H1 (cell line): Measurements from ENCODE around the gene ZNF791. TPM values are rescaled to one million over a fixed set of nuclear protein-coding genes. Genes with fewer than 3 reads are reported as not detected.

ENCODE experiments used
- CEBPB ChIP-seq: IDR thresholded peaks from 2 replicates; pipeline ENCODE4 v1.6.1; 2012; ENCODE audit warnings: low read depth, low read length
- CREB1 ChIP-seq: IDR thresholded peaks from 2 replicates; pipeline ENCODE4 v1.6.1; 2012; ENCODE audit warnings: inconsistent platforms
- FOSL1 ChIP-seq: IDR thresholded peaks from 2 replicates; pipeline ENCODE4 v1.6.1; 2011; ENCODE audit warnings: mild to moderate bottlenecking, low read depth, low read length, moderate library complexity; ENCODE audit not compliant: insufficient read depth
- GTF2F1 ChIP-seq: IDR thresholded peaks from 2 replicates; pipeline ENCODE4 v1.6.1; 2012; ENCODE audit warnings: low read depth, low read length, improper control_type of control experiment, borderline replicate concordance
- JUN ChIP-seq: IDR thresholded peaks from 2 replicates; pipeline ENCODE4 v1.6.1; 2011; ENCODE audit warnings: low read depth, mild to moderate bottlenecking, improper control_type of control experiment, low read length
- JUND ChIP-seq: IDR thresholded peaks from 2 replicates; pipeline ENCODE4 v1.6.1; 2011; ENCODE audit warnings: mild to moderate bottlenecking, improper control_type of control experiment, low read length
- KDM1A ChIP-seq: fragments of 200-600, 300-600 bp; sonication (generic); IDR thresholded peaks from 2 replicates; pipeline ENCODE4 v1.7.1; 2016; ENCODE audit warnings: mild to moderate bottlenecking, low read length, borderline replicate concordance
- RXRA ChIP-seq: IDR thresholded peaks from 2 replicates; pipeline ENCODE4 v1.6.1; 2011; ENCODE audit warnings: low read depth, mild to moderate bottlenecking, low read length, moderate library complexity; ENCODE audit not compliant: insufficient read depth
- SIN3A ChIP-seq, 2 experiments: IDR thresholded peaks in 1 of 2; conservative IDR thresholded peaks in 1 of 2; 2 replicates each; pipeline ENCODE4 v1.6.1; 2011 to 2012; ENCODE audit warnings: low read length in 2 of 2, improper control_type of control experiment in 1 of 2, low read depth in 1 of 2, mild to moderate bottlenecking in 1 of 2
- SIX5 ChIP-seq: IDR thresholded peaks from 2 replicates; pipeline ENCODE4 v1.6.1; 2011; ENCODE audit warnings: mild to moderate bottlenecking, low read depth, low read length
- SP4 ChIP-seq: IDR thresholded peaks from 2 replicates; pipeline ENCODE4 v1.6.1; 2012; ENCODE audit warnings: low read length, inconsistent platforms
- SRF ChIP-seq: IDR thresholded peaks from 2 replicates; pipeline ENCODE4 v1.6.1; 2011; ENCODE audit warnings: mild to moderate bottlenecking, low read depth, low read length, moderate library complexity
- YY1 ChIP-seq: IDR thresholded peaks from 2 replicates; pipeline ENCODE4 v1.6.1; 2011; ENCODE audit warnings: low read depth, mild to moderate bottlenecking, low read length
- ZNF274 ChIP-seq: IDR thresholded peaks from 2 replicates; pipeline ENCODE4 v1.7.0; 2012; ENCODE audit warnings: low read length, borderline replicate concordance; ENCODE audit errors: extremely low read depth
- polyA plus RNA-seq, 7 experiments: library from polyadenylated mRNA; depleted of rRNA in 3 of 7; stranded (reverse) in 5 of 7; unstranded in 2 of 7; fragments of >200 nt in 5 of 7; fragments of 200-250 nt in 2 of 7; gene quantifications; 1 replicate in 5 of 7; 2 replicates in 1 of 7; 4 replicates in 1 of 7; pipeline versions ENCODE4 v1.2.1 to v1.2.3, GENCODE V29; 2011 to 2013; ENCODE audit warnings: missing spikeins in 2 of 7, mixed read lengths in 2 of 7
- total RNA-seq: library from RNA; stranded (reverse); fragmentation: NEBNext Ultra II Directional; extraction: Animal tissue kit (Norgen Biotek cat#: 25700); gene quantifications from 2 replicates; pipeline ENCODE4 v1.2.1, GENCODE V29; 2021
- TF ChIP-seq, protein P1 (sequence below): IDR thresholded peaks from 2 replicates; pipeline ENCODE4 v1.6.1; 2012; ENCODE audit warnings: inconsistent platforms
- TF ChIP-seq, protein P2 (sequence below): IDR thresholded peaks from 2 replicates; pipeline ENCODE4 v1.6.1; 2012; ENCODE audit warnings: low read length, inconsistent platforms
- TF ChIP-seq, protein P3 (sequence below): IDR thresholded peaks from 2 replicates; pipeline ENCODE4 v1.6.1; 2012; ENCODE audit warnings: inconsistent platforms
- TF ChIP-seq, protein P4 (sequence below): IDR thresholded peaks from 2 replicates; pipeline ENCODE4 v1.6.1; 2011; ENCODE audit warnings: low read depth, mild to moderate bottlenecking, low read length; ENCODE audit not compliant: insufficient read depth

Gene ZNF791
- total and polyA plus RNA-seq, 2 of the 8 experiments (the other 6 are each of a cell fraction or from before 2014, with no cell fraction given), result 4.1 to 18.6 TPM

DNA sequence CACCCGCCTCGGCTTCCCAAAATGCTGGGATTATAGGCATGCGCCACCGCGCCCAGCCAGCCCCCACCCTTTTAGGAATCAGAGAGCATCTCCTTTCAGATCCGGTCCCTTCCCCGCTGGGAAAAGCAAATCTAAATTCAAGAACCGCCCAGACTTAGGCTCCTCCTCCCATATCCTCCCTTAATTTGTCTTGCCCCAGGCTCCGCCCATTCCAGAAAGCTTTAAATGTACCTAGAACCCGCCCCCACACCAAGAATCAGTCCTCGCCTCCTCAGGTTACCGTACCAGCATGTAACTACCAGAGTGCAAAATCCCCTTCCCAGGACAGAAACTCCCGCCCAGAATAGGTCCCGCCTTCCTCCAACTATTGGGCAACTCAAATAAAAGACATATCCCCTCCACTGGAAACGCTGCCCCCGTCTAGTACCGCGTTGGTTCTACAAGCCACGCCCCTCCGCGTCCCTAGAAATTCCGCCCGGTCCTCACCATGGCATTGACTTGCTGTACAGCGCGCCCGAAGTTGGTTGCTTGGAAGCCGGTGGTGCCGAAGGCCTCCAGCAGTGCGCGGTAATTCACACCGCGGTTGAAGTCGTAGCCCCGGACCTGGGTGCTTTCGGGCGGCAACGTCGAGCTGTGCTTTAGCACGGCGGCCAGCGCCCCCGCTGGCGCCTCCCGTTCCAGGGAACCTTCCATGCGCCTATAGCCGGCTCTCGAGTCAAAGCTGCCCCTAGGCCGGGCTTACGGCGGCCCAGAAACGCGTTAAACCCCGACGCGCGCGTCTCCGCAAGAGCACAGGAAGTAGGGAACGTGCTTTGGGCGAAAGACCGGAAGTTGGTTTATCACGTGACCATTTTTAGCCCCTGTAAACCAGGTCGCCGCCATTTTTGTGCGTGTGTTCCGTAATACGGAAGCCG lies 70.6 kb downstream of the ZNF791 start, which contains the start of gene DHPS (continued):
- TF ChIP-seq ZNF274 (no peak), SIX5 (no peak), SIN3A (conservative IDR thresholded peaks at IDR 0.05 in 1 of 2, IDR thresholded peaks at IDR 0.05 in 1 of 2; ENCODE audit: low read depth in 1 of 2, low read length in 2 of 2) (no peak; a peak in 1 of 4 replicates), JUN (no peak), CREB1 (peak; percentile 9; the same call in 1 of the 2 replicates), RXRA (no peak), YY1 (peak; percentile 98), JUND (peak; percentile 57; the same call in 1 of the 2 replicates), GTF2F1 (peak; percentile 46; the same call in 1 of the 2 replicates), SP4 (no peak), SRF (peak; percentile 77), KDM1A (no peak), CEBPB (peak; percentile 99), FOSL1 (no peak)
- TF ChIP-seq, protein P1, sequence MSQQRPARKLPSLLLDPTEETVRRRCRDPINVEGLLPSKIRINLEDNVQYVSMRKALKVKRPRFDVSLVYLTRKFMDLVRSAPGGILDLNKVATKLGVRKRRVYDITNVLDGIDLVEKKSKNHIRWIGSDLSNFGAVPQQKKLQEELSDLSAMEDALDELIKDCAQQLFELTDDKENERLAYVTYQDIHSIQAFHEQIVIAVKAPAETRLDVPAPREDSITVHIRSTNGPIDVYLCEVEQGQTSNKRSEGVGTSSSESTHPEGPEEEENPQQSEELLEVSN, result peak; percentile 83
- TF ChIP-seq, protein P2, sequence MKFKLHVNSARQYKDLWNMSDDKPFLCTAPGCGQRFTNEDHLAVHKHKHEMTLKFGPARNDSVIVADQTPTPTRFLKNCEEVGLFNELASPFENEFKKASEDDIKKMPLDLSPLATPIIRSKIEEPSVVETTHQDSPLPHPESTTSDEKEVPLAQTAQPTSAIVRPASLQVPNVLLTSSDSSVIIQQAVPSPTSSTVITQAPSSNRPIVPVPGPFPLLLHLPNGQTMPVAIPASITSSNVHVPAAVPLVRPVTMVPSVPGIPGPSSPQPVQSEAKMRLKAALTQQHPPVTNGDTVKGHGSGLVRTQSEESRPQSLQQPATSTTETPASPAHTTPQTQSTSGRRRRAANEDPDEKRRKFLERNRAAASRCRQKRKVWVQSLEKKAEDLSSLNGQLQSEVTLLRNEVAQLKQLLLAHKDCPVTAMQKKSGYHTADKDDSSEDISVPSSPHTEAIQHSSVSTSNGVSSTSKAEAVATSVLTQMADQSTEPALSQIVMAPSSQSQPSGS, result no peak
- TF ChIP-seq, protein P3, sequence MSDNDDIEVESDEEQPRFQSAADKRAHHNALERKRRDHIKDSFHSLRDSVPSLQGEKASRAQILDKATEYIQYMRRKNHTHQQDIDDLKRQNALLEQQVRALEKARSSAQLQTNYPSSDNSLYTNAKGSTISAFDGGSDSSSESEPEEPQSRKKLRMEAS, result peak; percentile 79
- TF ChIP-seq, protein P4, sequence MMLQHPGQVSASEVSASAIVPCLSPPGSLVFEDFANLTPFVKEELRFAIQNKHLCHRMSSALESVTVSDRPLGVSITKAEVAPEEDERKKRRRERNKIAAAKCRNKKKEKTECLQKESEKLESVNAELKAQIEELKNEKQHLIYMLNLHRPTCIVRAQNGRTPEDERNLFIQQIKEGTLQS, result peak; percentile 60; the same call in 1 of the 2 replicates
